Endothelial cell (in vitro differentiated cells): ENCODE measurements around the gene CBLN3. TPM values are rescaled to one million over a fixed set of nuclear protein-coding genes. Genes with fewer than 3 reads are reported as not detected.
"Not testable (repeated sequence)": the region's sequence is repeated elsewhere in the genome, so short reads cannot be mapped to it uniquely, and the experiment has no call there.

Experiments
- DNase-seq: peaks from one replicate; pipeline ENCODE4 v3.0.0; 2021; ENCODE audit warnings: low spot score
- H3K27ac Mint-ChIP-seq: one replicate; pipeline ENCODE4 v1.8.0; 2021; ENCODE audit warnings: mixed read lengths, inconsistent platforms; ENCODE audit not compliant: unreplicated experiment
- H3K27me3 Mint-ChIP-seq: one replicate; pipeline ENCODE4 v1.8.0; 2021; ENCODE audit warnings: mild to moderate bottlenecking, moderate library complexity, mixed read lengths, inconsistent platforms; ENCODE audit not compliant: unreplicated experiment
- H3K36me3 Mint-ChIP-seq: one replicate; pipeline ENCODE4 v1.8.0; 2021; ENCODE audit warnings: mild to moderate bottlenecking, low read depth, mixed read lengths, inconsistent platforms; ENCODE audit not compliant: unreplicated experiment
- H3K4me1 Mint-ChIP-seq: one replicate; pipeline ENCODE4 v1.8.0; 2021; ENCODE audit warnings: mild to moderate bottlenecking, mixed read lengths, inconsistent platforms; ENCODE audit not compliant: unreplicated experiment
- H3K4me3 Mint-ChIP-seq: one replicate; pipeline ENCODE4 v1.8.0; 2021; ENCODE audit warnings: mild to moderate bottlenecking, mixed read lengths, inconsistent platforms; ENCODE audit not compliant: unreplicated experiment
- H3K9me3 Mint-ChIP-seq: one replicate; pipeline ENCODE4 v1.8.0; 2021; ENCODE audit warnings: mixed read lengths, inconsistent platforms; ENCODE audit not compliant: unreplicated experiment
- total RNA-seq: library from RNA; stranded (reverse); fragmentation: NEBNext Ultra II Directional; extraction: Animal tissue kit (Norgen Biotek cat#: 25700); gene quantifications from one replicate; pipeline ENCODE4 v1.2.1, GENCODE V29; 2021; ENCODE audit not compliant: unreplicated experiment
- TF ChIP-seq, protein P1 (sequence below): fragments of 200-600 bp; sonication (generic); IDR thresholded peaks from one replicate; pipeline ENCODE4 v1.5.0; 2021; ENCODE audit warnings: antibody characterized with exemption; ENCODE audit not compliant: unreplicated experiment

Gene CBLN3
- total RNA-seq, 1 donor from 2014 or later: 1.5 TPM

DNA sequence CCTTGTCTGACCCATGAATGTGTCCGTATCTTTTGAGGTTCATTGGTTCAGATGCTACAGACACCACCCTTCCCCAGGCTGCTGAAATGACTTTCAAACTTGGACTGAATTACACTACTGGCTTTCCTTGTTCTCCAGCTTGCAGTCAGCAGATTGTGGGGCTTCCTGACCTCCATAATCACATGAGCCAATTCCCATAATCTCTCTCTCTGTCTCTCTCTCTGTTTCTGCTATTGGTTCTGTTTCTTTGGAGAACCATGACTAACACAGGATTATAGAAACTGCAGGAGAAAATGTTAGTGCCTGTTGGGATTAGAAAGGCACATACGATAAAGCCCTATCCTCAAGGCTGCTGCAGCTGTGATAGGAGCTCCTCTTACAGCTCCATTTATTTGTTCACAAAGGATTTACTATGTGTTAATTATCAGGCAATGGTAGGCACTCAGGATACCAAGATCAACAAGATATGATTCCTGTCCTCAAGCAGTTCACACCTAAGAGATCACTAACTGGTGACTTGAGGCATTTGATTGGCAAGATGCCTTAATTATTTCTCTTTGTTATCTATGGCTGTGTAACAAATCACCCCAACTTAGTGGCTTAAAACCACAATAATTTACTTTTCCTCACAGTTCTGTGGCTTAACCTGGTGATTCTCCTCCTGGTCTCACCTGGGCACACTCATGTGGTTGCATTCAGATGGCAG is 40.8 kb downstream of the CBLN3 start:
- no peaks in the 10 kb centered on the region for H3K9me3 Mint-ChIP-seq
- peaks cover 3% of the 10 kb centered on the region for H3K27me3 Mint-ChIP-seq
- no peaks in the 10 kb centered on the region for H3K36me3 Mint-ChIP-seq
- DNase-seq: no peak
- TF ChIP-seq, protein P1, sequence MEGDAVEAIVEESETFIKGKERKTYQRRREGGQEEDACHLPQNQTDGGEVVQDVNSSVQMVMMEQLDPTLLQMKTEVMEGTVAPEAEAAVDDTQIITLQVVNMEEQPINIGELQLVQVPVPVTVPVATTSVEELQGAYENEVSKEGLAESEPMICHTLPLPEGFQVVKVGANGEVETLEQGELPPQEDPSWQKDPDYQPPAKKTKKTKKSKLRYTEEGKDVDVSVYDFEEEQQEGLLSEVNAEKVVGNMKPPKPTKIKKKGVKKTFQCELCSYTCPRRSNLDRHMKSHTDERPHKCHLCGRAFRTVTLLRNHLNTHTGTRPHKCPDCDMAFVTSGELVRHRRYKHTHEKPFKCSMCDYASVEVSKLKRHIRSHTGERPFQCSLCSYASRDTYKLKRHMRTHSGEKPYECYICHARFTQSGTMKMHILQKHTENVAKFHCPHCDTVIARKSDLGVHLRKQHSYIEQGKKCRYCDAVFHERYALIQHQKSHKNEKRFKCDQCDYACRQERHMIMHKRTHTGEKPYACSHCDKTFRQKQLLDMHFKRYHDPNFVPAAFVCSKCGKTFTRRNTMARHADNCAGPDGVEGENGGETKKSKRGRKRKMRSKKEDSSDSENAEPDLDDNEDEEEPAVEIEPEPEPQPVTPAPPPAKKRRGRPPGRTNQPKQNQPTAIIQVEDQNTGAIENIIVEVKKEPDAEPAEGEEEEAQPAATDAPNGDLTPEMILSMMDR: no peak
- H3K4me3 Mint-ChIP-seq: no peak overlapping the region
- peaks cover 20% of the 10 kb centered on the region for H3K4me1 Mint-ChIP-seq
- no peak overlapping the region for H3K27ac Mint-ChIP-seq

DNA sequence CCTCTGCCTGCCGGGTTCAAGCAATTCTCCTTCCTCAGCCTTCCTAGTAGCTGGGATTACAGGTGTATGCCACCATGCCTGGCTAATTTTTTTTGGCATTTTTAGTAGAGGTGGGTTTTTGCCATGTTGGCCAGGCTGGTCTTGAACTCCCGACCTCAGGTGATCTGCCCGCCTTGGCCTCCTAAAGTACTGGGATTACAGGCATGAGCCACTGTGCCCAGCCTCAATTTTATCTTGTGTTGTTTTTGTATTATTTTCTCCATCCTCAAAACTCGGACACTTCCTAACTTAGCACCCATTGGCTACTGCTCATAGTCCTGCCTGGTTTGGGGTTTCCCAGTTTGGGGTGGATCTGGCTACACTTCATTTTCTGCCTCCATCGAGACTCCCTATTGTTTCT is 41.9 kb downstream of the CBLN3 start:
- H3K27me3 Mint-ChIP-seq, H3K4me3 Mint-ChIP-seq, H3K36me3 Mint-ChIP-seq, DNase-seq, H3K27ac Mint-ChIP-seq, H3K9me3 Mint-ChIP-seq: not testable (repeated sequence)
- peaks cover 20% of the 10 kb centered on the region for H3K4me1 Mint-ChIP-seq

DNA sequence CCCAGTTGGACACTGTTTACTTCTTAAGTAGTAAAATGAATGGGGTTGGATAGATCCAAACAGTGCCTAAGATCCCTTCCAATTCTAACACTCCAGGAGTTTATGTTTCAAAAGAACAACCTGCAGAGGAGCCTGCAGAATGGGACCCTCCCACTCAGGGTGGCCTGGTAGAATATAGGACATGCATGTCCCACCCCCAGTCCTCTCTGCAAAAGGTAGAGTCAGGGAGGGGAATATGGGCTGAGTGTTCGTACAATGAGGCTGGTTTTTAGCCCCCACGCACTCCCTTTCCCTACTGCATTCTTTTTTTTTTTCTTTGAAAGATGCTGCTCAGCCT is 42.5 kb downstream of the CBLN3 start:
- Mint-ChIP-seq H3K4me3 (no peak overlapping the region), H3K36me3 (no peaks in the 10 kb centered on the region), H3K27me3 (peaks cover 3% of the 10 kb centered on the region), H3K4me1 (peaks cover 20% of the 10 kb centered on the region), H3K27ac (no peak overlapping the region), H3K9me3 (no peaks in the 10 kb centered on the region)
- TF ChIP-seq, protein P1: no peak
- DNase-seq: no peak

DNA sequence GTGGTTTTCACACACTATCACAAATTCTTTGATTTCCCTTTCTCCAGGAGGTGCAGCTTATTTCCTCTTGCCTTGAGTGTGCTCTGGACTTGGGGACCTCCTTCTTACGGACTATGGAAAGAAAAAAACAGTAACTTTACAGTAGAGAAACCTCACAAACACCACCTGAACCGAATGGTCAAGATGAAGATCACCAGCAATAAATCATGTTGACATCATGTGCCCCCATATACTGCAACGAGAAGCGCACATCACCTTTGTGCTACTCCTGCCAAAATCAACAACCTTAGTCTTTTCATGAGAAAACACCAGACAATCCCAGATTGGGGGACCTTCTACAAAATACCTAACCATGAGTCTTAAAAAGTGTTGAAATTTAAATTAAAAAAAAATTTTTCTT is 43.9 kb downstream of the CBLN3 start:
- TF ChIP-seq, protein P1: no peak
- peaks cover 15% of the 10 kb centered on the region for H3K4me1 Mint-ChIP-seq
- peaks cover 3% of the 10 kb centered on the region for H3K27me3 Mint-ChIP-seq
- H3K9me3 Mint-ChIP-seq: no peaks in the 10 kb centered on the region
- DNase-seq: no peak
- H3K4me3 Mint-ChIP-seq: no peak overlapping the region
- H3K36me3 Mint-ChIP-seq: no peaks in the 10 kb centered on the region
- no peak overlapping the region for H3K27ac Mint-ChIP-seq

DNA sequence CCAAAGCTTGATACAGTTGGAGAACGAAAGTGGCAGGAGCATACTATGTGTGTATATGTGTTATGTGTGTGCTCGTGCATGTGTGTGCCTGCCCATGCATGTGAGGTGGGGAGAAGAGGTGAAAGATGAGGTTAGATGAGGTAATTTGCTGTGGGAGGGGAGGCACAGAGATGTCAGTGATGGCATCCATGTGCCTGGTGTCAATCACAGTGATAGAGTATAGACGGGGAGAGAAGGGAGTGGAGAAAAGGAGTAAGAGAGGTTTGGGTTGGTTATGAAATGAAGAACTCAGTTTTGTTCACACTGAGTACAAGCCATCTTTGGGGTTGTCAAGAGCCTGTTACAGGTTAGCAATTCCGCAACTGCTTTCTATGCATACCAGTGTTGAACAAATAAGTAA is 45.3 kb downstream of the CBLN3 start:
- H3K27ac Mint-ChIP-seq: no peak overlapping the region
- no peaks in the 10 kb centered on the region for H3K9me3 Mint-ChIP-seq
- H3K27me3 Mint-ChIP-seq: peaks cover 3% of the 10 kb centered on the region
- no peak overlapping the region for H3K4me3 Mint-ChIP-seq
- no peaks in the 10 kb centered on the region for H3K36me3 Mint-ChIP-seq
- no peak for DNase-seq
- H3K4me1 Mint-ChIP-seq: peaks cover 9% of the 10 kb centered on the region
- TF ChIP-seq, protein P1: no peak
